Neural crest cell (in vitro differentiated cells): Measurements from ENCODE around the gene NCAPH2. TPM values are rescaled to one million over a fixed set of nuclear protein-coding genes. Genes with fewer than 3 reads are reported as not detected.

Source experiments
- DNase-seq: peaks from one replicate; pipeline ENCODE4 v3.0.0; 2021; ENCODE audit warnings: low read depth, mixed read lengths, low spot score
- H3K27ac Mint-ChIP-seq: one replicate; pipeline ENCODE4 v1.8.0; 2021; ENCODE audit warnings: mild to moderate bottlenecking, mixed read lengths; ENCODE audit not compliant: unreplicated experiment
- H3K27me3 Mint-ChIP-seq: 2 replicates; pipeline ENCODE4 v1.8.0; 2021; ENCODE audit warnings: low read depth, mild to moderate bottlenecking, mixed read lengths
- H3K36me3 Mint-ChIP-seq: 2 replicates; pipeline ENCODE4 v1.8.0; 2021; ENCODE audit warnings: low read depth, mild to moderate bottlenecking, mixed read lengths
- H3K4me1 Mint-ChIP-seq: 2 replicates; pipeline ENCODE4 v1.8.0; 2021; ENCODE audit warnings: mixed read lengths
- H3K4me3 Mint-ChIP-seq: one replicate; pipeline ENCODE4 v1.8.0; 2021; ENCODE audit warnings: mild to moderate bottlenecking, mixed read lengths
- H3K9me3 Mint-ChIP-seq: 2 replicates; pipeline ENCODE4 v1.8.0; 2021; ENCODE audit warnings: mixed read lengths
- CTCF ChIP-seq: fragments of 200-600 bp; sonication (generic); conservative IDR thresholded peaks from 2 replicates; pipeline ENCODE4 v1.5.0; 2021; ENCODE audit warnings: antibody characterized with exemption, mild to moderate bottlenecking
- total RNA-seq: library from RNA; stranded (reverse); gene quantifications from 2 replicates; pipeline ENCODE4 v1.2.1, GENCODE V29; 2021

NCAPH2 gene
- total RNA-seq, 1 donor from 2014 or later = 114 TPM

DNA sequence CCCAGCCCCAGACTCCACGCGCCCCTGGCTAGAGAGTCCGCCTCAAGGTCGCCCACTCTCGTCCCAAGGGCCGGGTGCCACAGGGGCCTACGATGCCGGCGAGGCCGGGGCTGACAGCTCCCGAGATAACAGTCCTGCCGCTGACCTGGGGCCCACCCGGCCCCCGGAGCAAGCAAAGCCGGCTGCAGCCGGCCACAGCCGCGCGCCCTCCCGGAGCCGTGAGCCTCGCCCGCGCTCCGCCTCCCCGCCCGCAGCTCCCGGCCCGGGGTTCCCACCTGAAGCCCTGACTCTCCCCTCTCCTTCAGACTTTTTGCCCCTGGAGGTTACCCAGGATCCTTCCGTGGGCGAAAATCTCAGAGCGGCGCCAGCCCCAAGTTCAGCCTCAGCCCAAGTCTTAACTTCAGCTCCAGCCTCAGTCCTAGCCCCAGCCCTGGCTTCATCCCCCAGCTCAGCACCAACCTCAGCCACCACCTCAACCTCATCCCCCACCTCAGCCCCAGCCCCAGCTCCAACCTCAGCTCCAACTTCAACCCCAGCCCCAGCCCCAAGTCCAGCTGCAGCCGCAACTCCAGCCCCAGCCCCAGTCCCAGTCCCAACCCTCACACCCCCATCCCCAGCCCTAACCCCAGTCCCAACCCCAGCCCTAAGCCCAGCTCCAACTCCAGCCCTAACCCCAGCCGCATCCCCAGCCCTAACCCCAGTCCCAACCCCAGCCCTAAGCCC lies 39.4 kb downstream of the NCAPH2 start:
- no peak for DNase-seq
- Mint-ChIP-seq H3K4me3 (no peak overlapping the region), H3K4me1 (no peaks in the 10 kb centered on the region), H3K27me3 (peaks cover 3% of the 10 kb centered on the region), H3K36me3 (no peaks in the 10 kb centered on the region), H3K9me3 (no peaks in the 10 kb centered on the region), H3K27ac (no peak overlapping the region)
- no peak for TF ChIP-seq CTCF

GRCh38 chr22:50548040-50548920 lies 40.3 kb downstream of the NCAPH2 start:
- no peak overlapping the region for H3K27ac Mint-ChIP-seq
- TF ChIP-seq CTCF = no peak
- H3K36me3 Mint-ChIP-seq = no peaks in the 10 kb centered on the region
- no peak overlapping the region for H3K4me3 Mint-ChIP-seq
- H3K9me3 Mint-ChIP-seq = no peaks in the 10 kb centered on the region
- no peaks in the 10 kb centered on the region for H3K27me3 Mint-ChIP-seq
- no peak for DNase-seq
- H3K4me1 Mint-ChIP-seq = no peaks in the 10 kb centered on the region

DNA sequence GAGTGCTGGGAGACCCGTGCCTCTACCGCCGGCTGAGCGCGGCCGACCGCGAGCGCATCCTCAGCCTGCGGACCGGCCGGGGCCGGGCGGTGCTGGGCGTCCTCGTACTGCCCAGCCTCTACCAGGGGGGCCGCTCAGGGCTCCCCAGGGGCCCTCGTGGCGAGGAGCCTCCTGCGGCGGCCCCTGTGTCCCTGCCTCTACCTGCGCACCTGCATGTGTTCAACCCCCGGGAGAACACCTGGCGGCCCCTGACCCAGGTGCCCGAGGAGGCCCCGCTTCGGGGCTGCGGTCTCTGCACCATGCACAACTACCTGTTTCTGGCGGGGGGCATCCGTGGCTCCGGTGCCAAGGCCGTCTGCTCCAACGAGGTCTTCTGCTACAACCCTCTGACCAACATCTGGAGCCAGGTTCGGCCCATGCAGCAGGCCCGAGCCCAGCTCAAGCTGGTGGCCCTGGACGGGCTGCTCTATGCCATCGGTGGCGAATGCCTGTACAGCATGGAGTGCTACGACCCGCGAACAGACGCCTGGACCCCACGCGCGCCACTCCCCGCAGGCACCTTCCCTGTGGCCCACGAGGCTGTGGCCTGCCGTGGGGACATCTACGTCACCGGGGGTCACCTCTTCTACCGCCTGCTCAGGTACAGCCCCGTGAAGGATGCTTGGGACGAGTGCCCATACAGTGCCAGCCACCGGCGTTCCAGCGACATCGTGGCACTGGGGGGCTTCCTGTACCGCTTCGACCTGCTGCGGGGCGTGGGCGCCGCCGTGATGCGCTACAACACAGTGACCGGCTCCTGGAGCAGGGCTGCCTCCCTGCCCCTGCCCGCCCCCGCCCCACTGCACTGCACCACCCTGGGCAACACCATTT lies 41.1 kb downstream of the NCAPH2 start:
- no peak for TF ChIP-seq CTCF
- no peaks in the 10 kb centered on the region for H3K9me3 Mint-ChIP-seq
- no peaks in the 10 kb centered on the region for H3K27me3 Mint-ChIP-seq
- H3K4me3 Mint-ChIP-seq = no peak overlapping the region
- no peak for DNase-seq
- no peaks in the 10 kb centered on the region for H3K36me3 Mint-ChIP-seq
- no peak overlapping the region for H3K27ac Mint-ChIP-seq
- H3K4me1 Mint-ChIP-seq = no peaks in the 10 kb centered on the region

- no peak overlapping the region for H3K27ac Mint-ChIP-seq
Observed at GRCh38 chr22:50550395-50550794, 42.4 kb downstream of the NCAPH2 start.

More at GRCh38 chr22:50550395-50550794, 42.4 kb downstream of the NCAPH2 start:
- Mint-ChIP-seq H3K36me3 (no peaks in the 10 kb centered on the region), H3K4me1 (no peaks in the 10 kb centered on the region), H3K9me3 (no peaks in the 10 kb centered on the region), H3K4me3 (no peak overlapping the region), H3K27me3 (peaks cover 3% of the 10 kb centered on the region)
- DNase-seq = no peak
- TF ChIP-seq CTCF = no peak
